Nephron progenitor cell (in vitro differentiated cells): ENCODE data around the gene STUM.
"Not testable (repeated sequence)": the region's sequence is repeated elsewhere in the genome, so short reads cannot be mapped to it uniquely, and the experiment has no call there.

Experiments
- DNase-seq: peaks from one replicate; pipeline ENCODE4 v3.0.0; 2021
- H3K27ac Mint-ChIP-seq: 2 replicates; pipeline ENCODE4 v1.8.0; 2021; ENCODE audit warnings: mild to moderate bottlenecking, moderate library complexity, mixed read lengths
- H3K27me3 Mint-ChIP-seq: 2 replicates; pipeline ENCODE4 v1.8.0; 2021; ENCODE audit warnings: mild to moderate bottlenecking, low read depth, mixed read lengths; ENCODE audit not compliant: poor library complexity
- H3K36me3 Mint-ChIP-seq: 2 replicates; pipeline ENCODE4 v1.8.0; 2021; ENCODE audit warnings: low read depth, mixed read lengths
- H3K4me1 Mint-ChIP-seq: 2 replicates; pipeline ENCODE4 v1.8.0; 2021; ENCODE audit warnings: mixed read lengths
- H3K4me3 Mint-ChIP-seq: 2 replicates; pipeline ENCODE4 v1.8.0; 2021; ENCODE audit warnings: mild to moderate bottlenecking, moderate library complexity, mixed read lengths
- H3K9me3 Mint-ChIP-seq: 2 replicates; pipeline ENCODE4 v1.8.0; 2021; ENCODE audit warnings: mild to moderate bottlenecking, moderate library complexity, mixed read lengths
- TF ChIP-seq, protein P1 (sequence below): fragments of 200-600 bp; sonication (generic); IDR thresholded peaks from 2 replicates; pipeline ENCODE4 v1.5.0; 2021; ENCODE audit warnings: antibody characterized with exemption

The STUM gene

DNA sequence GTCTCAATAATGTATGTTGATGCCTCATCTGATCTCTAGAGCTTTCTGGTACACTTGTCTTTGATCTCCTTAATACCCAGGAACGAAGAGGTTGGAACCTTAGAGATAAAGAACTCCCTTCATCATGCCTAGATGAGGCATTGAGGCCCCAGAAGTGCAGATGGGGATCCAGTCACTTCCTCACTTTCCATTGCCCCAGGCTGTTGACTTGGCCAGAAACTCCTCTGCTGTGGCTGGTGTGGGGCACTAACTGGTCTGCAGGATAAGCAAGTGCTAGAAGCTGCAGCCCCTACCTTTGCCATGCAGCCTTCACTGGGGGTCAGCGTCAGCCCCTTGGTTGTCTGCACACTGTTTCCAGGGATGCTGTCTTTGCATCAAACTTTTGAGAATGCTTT is 49.9 kb downstream of the STUM start:
- peak overlapping the region; percentile 44 for H3K27ac Mint-ChIP-seq
- peaks cover 42% of the 10 kb centered on the region for H3K4me1 Mint-ChIP-seq
- H3K4me3 Mint-ChIP-seq = no peak overlapping the region
- peaks cover 16% of the 10 kb centered on the region for H3K9me3 Mint-ChIP-seq
- H3K36me3 Mint-ChIP-seq = no peaks in the 10 kb centered on the region
- peaks cover 18% of the 10 kb centered on the region for H3K27me3 Mint-ChIP-seq
- no peak for DNase-seq
- TF ChIP-seq, protein P1, sequence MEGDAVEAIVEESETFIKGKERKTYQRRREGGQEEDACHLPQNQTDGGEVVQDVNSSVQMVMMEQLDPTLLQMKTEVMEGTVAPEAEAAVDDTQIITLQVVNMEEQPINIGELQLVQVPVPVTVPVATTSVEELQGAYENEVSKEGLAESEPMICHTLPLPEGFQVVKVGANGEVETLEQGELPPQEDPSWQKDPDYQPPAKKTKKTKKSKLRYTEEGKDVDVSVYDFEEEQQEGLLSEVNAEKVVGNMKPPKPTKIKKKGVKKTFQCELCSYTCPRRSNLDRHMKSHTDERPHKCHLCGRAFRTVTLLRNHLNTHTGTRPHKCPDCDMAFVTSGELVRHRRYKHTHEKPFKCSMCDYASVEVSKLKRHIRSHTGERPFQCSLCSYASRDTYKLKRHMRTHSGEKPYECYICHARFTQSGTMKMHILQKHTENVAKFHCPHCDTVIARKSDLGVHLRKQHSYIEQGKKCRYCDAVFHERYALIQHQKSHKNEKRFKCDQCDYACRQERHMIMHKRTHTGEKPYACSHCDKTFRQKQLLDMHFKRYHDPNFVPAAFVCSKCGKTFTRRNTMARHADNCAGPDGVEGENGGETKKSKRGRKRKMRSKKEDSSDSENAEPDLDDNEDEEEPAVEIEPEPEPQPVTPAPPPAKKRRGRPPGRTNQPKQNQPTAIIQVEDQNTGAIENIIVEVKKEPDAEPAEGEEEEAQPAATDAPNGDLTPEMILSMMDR = no peak

DNA sequence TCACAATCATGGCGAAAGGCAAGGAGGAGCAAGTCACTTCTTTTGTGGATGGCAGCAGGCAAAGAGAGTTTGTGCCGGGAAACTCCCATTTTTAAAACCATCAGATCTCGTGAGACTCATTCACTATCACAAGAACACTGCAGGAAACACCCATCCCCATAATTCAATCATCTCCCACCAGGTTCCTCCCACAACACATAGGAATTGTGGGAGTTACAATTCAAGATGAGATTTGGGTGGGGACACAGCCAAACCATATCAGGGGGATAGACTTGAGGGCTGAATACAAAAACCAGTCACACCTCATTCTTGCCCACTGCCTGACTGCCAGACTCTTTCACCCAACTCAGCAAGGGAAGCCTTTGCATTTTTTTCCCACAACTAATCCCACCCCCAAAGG is 50.4 kb downstream of the STUM start:
- not testable (repeated sequence) for H3K27ac Mint-ChIP-seq, H3K36me3 Mint-ChIP-seq, DNase-seq, H3K4me3 Mint-ChIP-seq
- Mint-ChIP-seq H3K9me3 (peaks cover 16% of the 10 kb centered on the region), H3K4me1 (peaks cover 47% of the 10 kb centered on the region), H3K27me3 (peaks cover 18% of the 10 kb centered on the region)

GRCh38 chr1:226599636-226600238 is 51.2 kb downstream of the STUM start:
- peaks cover 55% of the 10 kb centered on the region for H3K4me1 Mint-ChIP-seq
- no peak for DNase-seq
- H3K27me3 Mint-ChIP-seq = peaks cover 18% of the 10 kb centered on the region
- TF ChIP-seq, protein P1 = no peak
- no peaks in the 10 kb centered on the region for H3K36me3 Mint-ChIP-seq
- peaks cover 16% of the 10 kb centered on the region for H3K9me3 Mint-ChIP-seq
- no peak overlapping the region for H3K27ac Mint-ChIP-seq
- no peak overlapping the region for H3K4me3 Mint-ChIP-seq

DNA sequence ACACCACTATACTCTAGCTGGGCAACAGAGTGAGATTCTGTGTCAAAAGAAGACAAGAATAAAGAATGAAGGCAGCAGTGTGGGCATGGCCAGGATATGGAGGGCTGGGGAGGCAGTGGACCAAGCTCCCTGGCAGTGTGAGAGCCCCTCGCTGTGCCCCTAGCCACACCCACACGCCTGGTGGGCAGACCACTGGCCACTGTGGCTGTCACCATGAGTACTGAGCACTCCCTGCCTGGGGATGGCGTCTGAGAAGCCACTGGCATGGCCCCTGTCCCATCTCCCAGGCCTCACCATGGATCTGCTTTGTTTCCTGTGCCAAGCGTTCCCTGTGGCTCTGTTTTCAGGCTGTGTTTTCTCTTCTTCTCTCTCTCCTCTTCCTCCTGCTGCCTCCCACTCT is 51.7 kb downstream of the STUM start:
- H3K9me3 Mint-ChIP-seq = peaks cover 12% of the 10 kb centered on the region

GRCh38 chr1:226601456-226601855 is 52.9 kb downstream of the STUM start:
- no peak for DNase-seq
- Mint-ChIP-seq H3K4me1 (peaks cover 63% of the 10 kb centered on the region), H3K4me3 (no peak overlapping the region), H3K36me3 (no peaks in the 10 kb centered on the region), H3K27me3 (peaks cover 14% of the 10 kb centered on the region), H3K27ac (no peak overlapping the region), H3K9me3 (peaks cover under 1% of the 10 kb centered on the region)
- TF ChIP-seq, protein P1 = no peak

More for the DNA sequence above, 51.7 kb downstream of the STUM start:
- Mint-ChIP-seq H3K4me3 (no peak overlapping the region), H3K27me3 (peaks cover 16% of the 10 kb centered on the region), H3K36me3 (no peaks in the 10 kb centered on the region), H3K4me1 (peaks cover 60% of the 10 kb centered on the region), H3K27ac (no peak overlapping the region)
- TF ChIP-seq, protein P1 = no peak
- DNase-seq = no peak

GRCh38 chr1:226602186-226603021 is 53.8 kb downstream of the STUM start:
- Mint-ChIP-seq H3K4me3 (no peak overlapping the region), H3K27ac (no peak overlapping the region), H3K4me1 (peaks cover 63% of the 10 kb centered on the region), H3K9me3 (no peaks in the 10 kb centered on the region), H3K36me3 (no peaks in the 10 kb centered on the region), H3K27me3 (peaks cover 13% of the 10 kb centered on the region)
- DNase-seq = peak; percentile 21
- TF ChIP-seq, protein P1 = no peak
